ENCODE data around the gene ZNF12.
"Not testable (repeated sequence)": the region's sequence is repeated elsewhere in the genome, so short reads cannot be mapped to it uniquely, and the experiment has no call there.

Gene ZNF12

GRCh38 chr7:6727663-6728062, 20.9 kb upstream of the ZNF12 start:
- Histone ChIP-seq H3K36me3 (ENCODE audit: control insufficient read depth in 5 of 5, insufficient read depth in 5 of 5, low read length in 5 of 5) (peaks cover 0 to 5% (median 0%) of the 10 kb centered on the region in 5 donors), H3K27me3 (ENCODE audit: control insufficient read depth in 5 of 5, insufficient read depth in 4 of 5, low read length in 5 of 5) (no peaks in the 10 kb centered on the region), H3K4me3 (ENCODE audit: low read depth in 1 of 5, low read length in 5 of 5) (no peak overlapping the region), H3K4me1 (ENCODE audit: control insufficient read depth in 5 of 5, insufficient read depth in 5 of 5, low read length in 5 of 5) (peaks cover 2 to 19% (median 10%) of the 10 kb centered on the region in 5 donors), H3K27ac (ENCODE audit: low read depth, low read length) (no peak overlapping the region), H3K9me3 (ENCODE audit: control insufficient read depth in 5 of 5, low read length in 5 of 5) (no peaks in the 10 kb centered on the region), H3K9ac (ENCODE audit: low read length in 5 of 5) (no peak overlapping the region)

GRCh38 chr7:6726341-6726740, 19.6 kb upstream of the ZNF12 start:
- H3K4me1 ChIP-seq (ENCODE audit: control insufficient read depth in 5 of 5, insufficient read depth in 5 of 5, low read length in 5 of 5) = peaks cover 2 to 17% (median 10%) of the 10 kb centered on the region in 5 donors
- H3K36me3 ChIP-seq (ENCODE audit: control insufficient read depth in 5 of 5, insufficient read depth in 5 of 5, low read length in 5 of 5); H3K27ac ChIP-seq (ENCODE audit: low read depth, low read length): not testable (repeated sequence)

GRCh38 chr7:6725003-6725402, 18.3 kb upstream of the ZNF12 start:
- no peak overlapping the region for H3K9ac ChIP-seq (ENCODE audit: low read length in 5 of 5)
- H3K27me3 ChIP-seq (ENCODE audit: control insufficient read depth in 5 of 5, insufficient read depth in 4 of 5, low read length in 5 of 5) = no peaks in the 10 kb centered on the region
- H3K9me3 ChIP-seq (ENCODE audit: control insufficient read depth in 5 of 5, low read length in 5 of 5) = no peaks in the 10 kb centered on the region
- H3K27ac ChIP-seq (ENCODE audit: low read depth, low read length) = no peak overlapping the region
- H3K4me1 ChIP-seq (ENCODE audit: control insufficient read depth in 5 of 5, insufficient read depth in 5 of 5, low read length in 5 of 5) = peaks cover 0 to 4% (median 1%) of the 10 kb centered on the region in 5 donors
- H3K4me3 ChIP-seq (ENCODE audit: low read depth in 1 of 5, low read length in 5 of 5) = no peak overlapping the region
- no peaks in the 10 kb centered on the region for H3K36me3 ChIP-seq (ENCODE audit: control insufficient read depth in 5 of 5, insufficient read depth in 5 of 5, low read length in 5 of 5)

More at GRCh38 chr7:6726341-6726740, 19.6 kb upstream of the ZNF12 start:
- not testable (repeated sequence) for H3K27me3 ChIP-seq (ENCODE audit: control insufficient read depth in 5 of 5, insufficient read depth in 4 of 5, low read length in 5 of 5); H3K9me3 ChIP-seq (ENCODE audit: control insufficient read depth in 5 of 5, low read length in 5 of 5); H3K4me3 ChIP-seq (ENCODE audit: low read depth in 1 of 5, low read length in 5 of 5); H3K9ac ChIP-seq (ENCODE audit: low read length in 5 of 5)

DNA sequence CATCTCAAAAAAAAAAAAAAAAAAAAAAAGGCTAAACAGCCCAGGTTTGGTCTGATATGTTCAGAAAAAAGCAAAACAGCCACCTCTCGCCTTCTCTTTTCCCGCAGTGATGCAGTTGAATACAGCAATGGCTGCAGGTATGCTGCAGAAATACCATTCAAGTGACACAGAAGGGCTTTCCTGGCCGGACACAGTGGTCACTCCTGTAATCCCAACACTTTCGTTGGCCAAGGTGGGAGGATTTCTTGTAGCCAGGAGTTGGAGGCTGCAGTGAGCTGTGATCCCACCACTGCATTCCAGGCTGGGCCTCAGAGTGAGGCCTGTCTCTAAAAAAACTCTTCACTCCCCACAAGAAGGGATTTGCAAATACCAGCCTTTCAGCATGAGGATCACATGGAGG, 17.6 kb upstream of the ZNF12 start:
- H3K27me3 ChIP-seq (ENCODE audit: control insufficient read depth in 5 of 5, insufficient read depth in 4 of 5, low read length in 5 of 5); H3K4me3 ChIP-seq (ENCODE audit: low read depth in 1 of 5, low read length in 5 of 5); H3K9ac ChIP-seq (ENCODE audit: low read length in 5 of 5); H3K27ac ChIP-seq (ENCODE audit: low read depth, low read length); H3K36me3 ChIP-seq (ENCODE audit: control insufficient read depth in 5 of 5, insufficient read depth in 5 of 5, low read length in 5 of 5); H3K4me1 ChIP-seq (ENCODE audit: control insufficient read depth in 5 of 5, insufficient read depth in 5 of 5, low read length in 5 of 5); H3K9me3 ChIP-seq (ENCODE audit: control insufficient read depth in 5 of 5, low read length in 5 of 5): not testable (repeated sequence)

DNA sequence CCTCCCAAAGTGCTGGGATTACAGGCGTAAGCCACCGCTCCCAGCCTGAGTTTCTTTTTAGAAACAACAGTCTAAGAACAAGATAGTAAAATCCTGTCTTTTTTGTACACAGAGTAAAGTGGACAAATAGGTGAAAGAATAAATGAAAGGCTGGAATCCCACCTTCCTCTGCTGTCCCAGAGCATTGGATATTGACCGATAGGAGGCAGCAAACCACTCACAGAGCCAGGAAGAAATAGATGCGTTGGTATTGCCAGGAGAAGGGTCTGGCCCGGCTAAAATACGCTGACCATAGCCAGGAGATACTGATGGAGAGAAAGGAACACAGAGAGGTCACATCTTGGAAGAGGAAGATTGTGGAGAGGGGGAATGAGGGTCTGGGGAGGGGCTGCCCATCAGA, 11.4 kb upstream of the ZNF12 start:
- Histone ChIP-seq H3K36me3 (ENCODE audit: control insufficient read depth in 5 of 5, insufficient read depth in 5 of 5, low read length in 5 of 5) (no peaks in the 10 kb centered on the region), H3K9ac (ENCODE audit: low read length in 5 of 5) (no peak overlapping the region), H3K27ac (ENCODE audit: low read depth, low read length) (no peak overlapping the region), H3K4me1 (ENCODE audit: control insufficient read depth in 5 of 5, insufficient read depth in 5 of 5, low read length in 5 of 5) (no peaks in the 10 kb centered on the region), H3K27me3 (ENCODE audit: control insufficient read depth in 5 of 5, insufficient read depth in 4 of 5, low read length in 5 of 5) (peaks cover 0 to 7% (median 0%) of the 10 kb centered on the region in 5 donors), H3K9me3 (ENCODE audit: control insufficient read depth in 5 of 5, low read length in 5 of 5) (no peaks in the 10 kb centered on the region), H3K4me3 (ENCODE audit: low read depth in 1 of 5, low read length in 5 of 5) (no peak overlapping the region)

DNA sequence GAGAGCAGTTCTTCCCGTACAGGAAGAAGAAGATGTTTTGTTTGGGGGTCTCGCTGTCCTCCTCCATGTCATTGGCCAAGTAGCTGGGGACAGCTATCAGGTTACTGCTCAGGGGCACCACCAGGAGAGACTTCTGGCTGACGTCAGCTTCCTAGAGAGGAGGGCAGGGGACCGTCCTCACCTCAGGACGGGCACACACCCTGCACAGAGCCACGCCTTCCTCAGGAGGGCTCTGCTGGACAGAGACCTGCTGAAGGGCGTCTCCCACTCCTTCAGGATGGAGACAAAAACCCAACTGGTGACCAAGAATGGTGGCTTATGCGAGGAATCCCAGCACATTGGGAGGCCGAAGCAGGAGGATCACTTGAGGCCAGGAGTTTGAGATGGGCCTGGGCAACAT, 9.2 kb upstream of the ZNF12 start:
- H3K4me3 ChIP-seq (ENCODE audit: low read depth in 1 of 5, low read length in 5 of 5); H3K27me3 ChIP-seq (ENCODE audit: control insufficient read depth in 5 of 5, insufficient read depth in 4 of 5, low read length in 5 of 5); H3K9me3 ChIP-seq (ENCODE audit: control insufficient read depth in 5 of 5, low read length in 5 of 5); H3K4me1 ChIP-seq (ENCODE audit: control insufficient read depth in 5 of 5, insufficient read depth in 5 of 5, low read length in 5 of 5); H3K27ac ChIP-seq (ENCODE audit: low read depth, low read length); H3K36me3 ChIP-seq (ENCODE audit: control insufficient read depth in 5 of 5, insufficient read depth in 5 of 5, low read length in 5 of 5); H3K9ac ChIP-seq (ENCODE audit: low read length in 5 of 5): not testable (repeated sequence)

- H3K27me3 ChIP-seq (ENCODE audit: control insufficient read depth in 5 of 5, insufficient read depth in 4 of 5, low read length in 5 of 5) = peaks cover 0 to 7% (median 0%) of the 10 kb centered on the region in 5 donors
- no peak overlapping the region for H3K9ac ChIP-seq (ENCODE audit: low read length in 5 of 5)
- H3K9me3 ChIP-seq (ENCODE audit: control insufficient read depth in 5 of 5, low read length in 5 of 5) = no peaks in the 10 kb centered on the region
- H3K4me3 ChIP-seq (ENCODE audit: low read depth in 1 of 5, low read length in 5 of 5) = no peak overlapping the region
- no peaks in the 10 kb centered on the region for H3K36me3 ChIP-seq (ENCODE audit: control insufficient read depth in 5 of 5, insufficient read depth in 5 of 5, low read length in 5 of 5)
- no peak overlapping the region for H3K27ac ChIP-seq (ENCODE audit: low read depth, low read length)
- no peaks in the 10 kb centered on the region for H3K4me1 ChIP-seq (ENCODE audit: control insufficient read depth in 5 of 5, insufficient read depth in 5 of 5, low read length in 5 of 5)
Measured at GRCh38 chr7:6714360-6714759, 7.6 kb upstream of the ZNF12 start.

DNA sequence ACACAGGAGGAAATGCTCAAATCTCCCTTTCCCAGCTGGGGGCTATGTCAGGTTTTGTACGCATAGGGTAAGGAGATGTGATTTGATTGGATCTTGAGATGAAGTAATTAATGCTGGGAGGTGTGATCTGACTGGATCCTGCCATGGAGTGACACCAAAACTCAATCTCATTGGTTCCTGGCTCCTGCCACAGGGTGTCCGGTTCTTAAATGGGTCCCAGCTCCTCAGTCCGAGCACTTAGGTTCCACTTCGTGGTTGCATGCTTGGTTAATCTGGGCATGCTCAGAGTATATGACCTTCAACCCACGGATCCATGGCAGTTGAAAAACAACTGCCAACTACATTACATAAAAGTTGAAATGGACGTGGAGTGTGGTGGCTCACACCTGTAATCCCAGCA, 3.1 kb upstream of the ZNF12 start:
- no peak overlapping the region for H3K27ac ChIP-seq (ENCODE audit: low read depth, low read length)

GRCh38 chr7:6708304-6708703, 1.6 kb upstream of the ZNF12 start:
- Histone ChIP-seq H3K27ac (ENCODE audit: low read depth, low read length) (no peak overlapping the region), H3K9me3 (ENCODE audit: control insufficient read depth in 5 of 5, low read length in 5 of 5) (no peaks in the 10 kb centered on the region), H3K9ac (ENCODE audit: low read length in 5 of 5) (no peak overlapping the region), H3K4me3 (ENCODE audit: low read depth in 1 of 5, low read length in 5 of 5) (no peak overlapping the region), H3K36me3 (ENCODE audit: control insufficient read depth in 5 of 5, insufficient read depth in 5 of 5, low read length in 5 of 5) (peaks cover 0 to 8% (median 7%) of the 10 kb centered on the region in 5 donors), H3K4me1 (ENCODE audit: control insufficient read depth in 5 of 5, insufficient read depth in 5 of 5, low read length in 5 of 5) (peaks cover 10 to 29% (median 22%) of the 10 kb centered on the region in 5 donors), H3K27me3 (ENCODE audit: control insufficient read depth in 5 of 5, insufficient read depth in 4 of 5, low read length in 5 of 5) (peaks cover 0 to 3% (median 0%) of the 10 kb centered on the region in 5 donors)

More for the DNA sequence above, 3.1 kb upstream of the ZNF12 start:
- H3K36me3 ChIP-seq (ENCODE audit: control insufficient read depth in 5 of 5, insufficient read depth in 5 of 5, low read length in 5 of 5) = no peaks in the 10 kb centered on the region
- H3K9me3 ChIP-seq (ENCODE audit: control insufficient read depth in 5 of 5, low read length in 5 of 5) = no peaks in the 10 kb centered on the region
- no peak overlapping the region for H3K9ac ChIP-seq (ENCODE audit: low read length in 5 of 5)
- peaks cover 0 to 3% (median 0%) of the 10 kb centered on the region in 5 donors for H3K27me3 ChIP-seq (ENCODE audit: control insufficient read depth in 5 of 5, insufficient read depth in 4 of 5, low read length in 5 of 5)
- no peak overlapping the region for H3K4me3 ChIP-seq (ENCODE audit: low read depth in 1 of 5, low read length in 5 of 5)
- H3K4me1 ChIP-seq (ENCODE audit: control insufficient read depth in 5 of 5, insufficient read depth in 5 of 5, low read length in 5 of 5) = peaks cover 10 to 22% (median 20%) of the 10 kb centered on the region in 5 donors

DNA sequence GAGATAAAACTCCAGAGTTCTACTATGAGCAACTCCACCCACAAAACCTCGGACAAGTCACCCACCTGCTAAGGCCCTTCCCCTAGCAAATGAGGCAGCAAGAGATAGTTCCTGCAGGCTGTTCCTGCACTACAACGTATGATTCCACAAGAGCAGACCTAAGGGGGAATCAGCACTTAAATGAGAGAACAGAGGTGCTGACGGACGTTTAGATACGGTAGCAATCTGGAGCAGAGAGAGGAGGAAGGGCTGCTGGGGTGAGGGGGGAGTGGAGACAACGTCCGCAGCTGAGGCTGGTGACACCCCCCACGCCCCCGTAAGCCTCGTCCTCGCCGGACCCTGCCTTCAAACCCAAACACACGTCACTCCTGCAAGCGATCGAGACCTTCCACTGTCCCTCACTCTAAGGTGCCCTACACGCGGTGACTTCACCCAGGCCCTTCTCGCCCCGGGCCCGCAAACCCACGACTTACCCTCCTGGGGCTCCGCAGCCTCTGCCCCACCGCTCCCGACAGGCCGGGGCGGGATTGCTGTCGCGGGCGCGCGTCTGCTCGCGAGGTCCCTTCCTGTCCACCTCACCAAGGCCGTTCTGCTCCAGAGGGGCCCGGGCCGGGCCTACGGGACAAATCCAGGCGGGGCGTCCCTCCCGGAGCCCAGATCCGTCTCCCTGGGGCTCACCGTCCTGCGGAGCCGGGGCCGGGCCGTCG, 635 bp downstream of the ZNF12 start:
- H3K27ac ChIP-seq (ENCODE audit: low read depth, low read length) = peak overlapping the region; percentile 82
- H3K9me3 ChIP-seq (ENCODE audit: control insufficient read depth in 5 of 5, low read length in 5 of 5) = peaks cover 0 to 7% (median 2%) of the 10 kb centered on the region in 5 donors
- peaks cover 0 to 24% (median 18%) of the 10 kb centered on the region in 5 donors for H3K36me3 ChIP-seq (ENCODE audit: control insufficient read depth in 5 of 5, insufficient read depth in 5 of 5, low read length in 5 of 5)
- H3K27me3 ChIP-seq (ENCODE audit: control insufficient read depth in 5 of 5, insufficient read depth in 4 of 5, low read length in 5 of 5) = peaks cover 0 to 3% (median 0%) of the 10 kb centered on the region in 5 donors
- peak overlapping the region; percentile 86 to 98 (median 95) for H3K4me3 ChIP-seq (ENCODE audit: low read depth in 1 of 5, low read length in 5 of 5)
- H3K9ac ChIP-seq (ENCODE audit: low read length in 5 of 5) = peak overlapping the region; percentile 84 to 95 (median 89)
- H3K4me1 ChIP-seq (ENCODE audit: control insufficient read depth in 5 of 5, insufficient read depth in 5 of 5, low read length in 5 of 5) = peaks cover 10 to 34% (median 25%) of the 10 kb centered on the region in 5 donors

Data from subcutaneous abdominal adipose tissue (tissue), 5 donors.